ENCODE results near the gene SEC11A.
A peak's percentile ranks its signal among the peaks of the same experiment; 100 is the strongest.

Gene SEC11A

GRCh38 chr15:84685304-84685703 lies 30.6 kb downstream of the SEC11A start:
- DNase-seq = peak in 3 of 56 donors; percentile 1 to 4 (median 1)

GRCh38 chr15:84684092-84684491 lies 31.8 kb downstream of the SEC11A start:
- no peak for DNase-seq

- no peak for DNase-seq
Measured at GRCh38 chr15:84681831-84682230, 34.1 kb downstream of the SEC11A start.

- DNase-seq = no peak
Measured at GRCh38 chr15:84671211-84671610, 44.7 kb downstream of the SEC11A start.

GRCh38 chr15:84669726-84670125 lies 46.2 kb downstream of the SEC11A start:
- DNase-seq = no peak

- DNase-seq = no peak
Measured at GRCh38 chr15:84668221-84668982, 47.5 kb downstream of the SEC11A start.

- DNase-seq = no peak
Measured at GRCh38 chr15:84666373-84666772, 49.6 kb downstream of the SEC11A start.

GRCh38 chr15:84661001-84661400 lies 54.9 kb downstream of the SEC11A start:
- DNase-seq = no peak

GRCh38 chr15:84659904-84660781 lies 55.8 kb downstream of the SEC11A start:
- no peak for DNase-seq

- no peak for DNase-seq
Measured at GRCh38 chr15:84658788-84659411, 57.0 kb downstream of the SEC11A start.

GRCh38 chr15:84658080-84658787 lies 57.7 kb downstream of the SEC11A start, which contains the start of gene NMB:
TSS of gene NMB (minus strand) at chr15:84658199. CDS start at chr15:84658152, 47 bp downstream.
- DNase-seq = peak in 48 of 56 donors; percentile 16 to 80 (median 53)

- DNase-seq = no peak
Measured at GRCh38 chr15:84657748-84658079, 58.2 kb downstream of the SEC11A start.

GRCh38 chr15:84656972-84657371 lies 59.0 kb downstream of the SEC11A start:
- no peak for DNase-seq

- DNase-seq = peak; percentile 21 to 90 (median 72)
Measured at GRCh38 chr15:84654689-84655453, 61.1 kb downstream of the SEC11A start.

- DNase-seq = peak; percentile 67 to 100 (median 97)
Measured at GRCh38 chr15:84653910-84654688, 61.8 kb downstream of the SEC11A start, which contains the start of gene WDR73. TSS of gene WDR73 (minus strand) at chr15:84654283. CDS start at chr15:84654274, 9 bp downstream.

GRCh38 chr15:84653584-84653909 lies 62.4 kb downstream of the SEC11A start:
- DNase-seq = peak in 1 of 56 donors; percentile 57

GRCh38 chr15:84649706-84650105 lies 66.2 kb downstream of the SEC11A start:
- no peak for DNase-seq

- no peak for DNase-seq
Measured at GRCh38 chr15:84648539-84648938, 67.4 kb downstream of the SEC11A start.

GRCh38 chr15:84647726-84648125 lies 68.2 kb downstream of the SEC11A start:
- DNase-seq = no peak

GRCh38 chr15:84645997-84646396 lies 69.9 kb downstream of the SEC11A start:
- DNase-seq = no peak
